Neural progenitor cell (in vitro differentiated cells): ENCODE results near the gene PRDM1. TPM values are rescaled to one million over a fixed set of nuclear protein-coding genes. Genes with fewer than 3 reads are reported as not detected.
A peak's percentile ranks its signal among the peaks of the same experiment; 100 is the strongest.

Experiments used
- DNase-seq: peaks from one replicate; pipeline ENCODE4 v3.0.0-alpha.2; 2016; ENCODE audit warnings: low spot score
- H2AFZ ChIP-seq: fragments of 200-600 bp; sonication (generic); replicated peaks from 2 replicates; pipeline ENCODE4 v1.6.1; 2016; ENCODE audit warnings: antibody characterized with exemption
- H3F3A ChIP-seq: fragments of 200-600 bp; sonication (generic); 2 replicates; pipeline ENCODE4 v1.6.1; 2016; ENCODE audit warnings: antibody characterized with exemption, low read depth
- H3K27ac ChIP-seq: fragments of 200-600 bp; sonication (generic); 2 replicates; pipeline ENCODE4 v1.5.1; 2016; ENCODE audit warnings: mild to moderate bottlenecking
- H3K27me3 ChIP-seq: fragments of 200-600 bp; sonication (generic); 2 replicates; pipeline ENCODE4 v1.6.1; 2016; ENCODE audit warnings: mild to moderate bottlenecking, moderate library complexity
- H3K36me3 ChIP-seq: fragments of 200-600 bp; sonication (generic); 2 replicates; pipeline ENCODE4 v1.5.1; 2016
- H3K4me1 ChIP-seq: fragments of 200-600 bp; sonication (generic); 2 replicates; pipeline ENCODE4 v1.6.1; 2016; ENCODE audit warnings: mixed run types
- H3K4me2 ChIP-seq: fragments of 200-600 bp; sonication (generic); 2 replicates; pipeline ENCODE4 v1.6.1; 2016
- H3K4me3 ChIP-seq: fragments of 200-600 bp; sonication (generic); 2 replicates; pipeline ENCODE4 v1.5.1; 2016
- H3K79me2 ChIP-seq: fragments of 200-600 bp; sonication (generic); 2 replicates; pipeline ENCODE4 v1.6.1; 2016; ENCODE audit warnings: low read depth
- H3K9ac ChIP-seq: fragments of 200-600 bp; sonication (generic); 2 replicates; pipeline ENCODE4 v1.6.1; 2016
- H3K9me3 ChIP-seq: fragments of 200-600 bp; sonication (generic); 2 replicates; pipeline ENCODE4 v1.5.1; 2016; ENCODE audit warnings: low read depth
- H4K20me1 ChIP-seq: fragments of 200-600 bp; sonication (generic); 2 replicates; pipeline ENCODE4 v1.6.1; 2016; ENCODE audit warnings: low read depth
- H3K27ac Mint-ChIP-seq: 3 replicates; pipeline ENCODE4 v1.8.0; 2021; ENCODE audit warnings: mixed read lengths
- H3K27me3 Mint-ChIP-seq: 2 replicates; pipeline ENCODE4 v1.8.0; 2022; ENCODE audit warnings: low read depth, mild to moderate bottlenecking, inconsistent platforms, moderate library complexity, mixed read lengths; ENCODE audit not compliant: insufficient read depth
- H3K36me3 Mint-ChIP-seq: 3 replicates; pipeline ENCODE4 v1.8.0; 2021; ENCODE audit warnings: mixed read lengths
- H3K4me1 Mint-ChIP-seq: 3 replicates; pipeline ENCODE4 v1.8.0; 2021; ENCODE audit warnings: mixed read lengths
- H3K4me3 Mint-ChIP-seq: 3 replicates; pipeline ENCODE4 v1.8.0; 2021; ENCODE audit warnings: mild to moderate bottlenecking, moderate library complexity, mixed read lengths
- H3K9me3 Mint-ChIP-seq: 3 replicates; pipeline ENCODE4 v1.8.0; 2020; ENCODE audit warnings: mixed read lengths
- CTCF ChIP-seq: fragments of 200-600 bp; sonication (generic); IDR thresholded peaks from 2 replicates; pipeline ENCODE4 v1.5.1; 2017; ENCODE audit warnings: antibody characterized with exemption, mild to moderate bottlenecking
- EZH2 ChIP-seq: fragments of 200-600 bp; sonication (generic); IDR thresholded peaks from 2 replicates; pipeline ENCODE4 v1.6.1; 2017; ENCODE audit warnings: antibody characterized with exemption, mild to moderate bottlenecking, moderate library complexity
- EZH2phosphoT487 ChIP-seq: fragments of 200-600 bp; sonication (generic); IDR thresholded peaks from 2 replicates; pipeline ENCODE4 v1.6.1; 2017; ENCODE audit warnings: antibody characterized with exemption
- total RNA-seq: library from RNA; depleted of rRNA; stranded (reverse); fragments of >200 nt; gene quantifications from 2 replicates; pipeline ENCODE4 v1.2.3, GENCODE V29; 2015; ENCODE audit warnings: low replicate concordance

PRDM1 gene
- total RNA-seq, 1 donor from 2014 or later: 0.37 TPM

DNA sequence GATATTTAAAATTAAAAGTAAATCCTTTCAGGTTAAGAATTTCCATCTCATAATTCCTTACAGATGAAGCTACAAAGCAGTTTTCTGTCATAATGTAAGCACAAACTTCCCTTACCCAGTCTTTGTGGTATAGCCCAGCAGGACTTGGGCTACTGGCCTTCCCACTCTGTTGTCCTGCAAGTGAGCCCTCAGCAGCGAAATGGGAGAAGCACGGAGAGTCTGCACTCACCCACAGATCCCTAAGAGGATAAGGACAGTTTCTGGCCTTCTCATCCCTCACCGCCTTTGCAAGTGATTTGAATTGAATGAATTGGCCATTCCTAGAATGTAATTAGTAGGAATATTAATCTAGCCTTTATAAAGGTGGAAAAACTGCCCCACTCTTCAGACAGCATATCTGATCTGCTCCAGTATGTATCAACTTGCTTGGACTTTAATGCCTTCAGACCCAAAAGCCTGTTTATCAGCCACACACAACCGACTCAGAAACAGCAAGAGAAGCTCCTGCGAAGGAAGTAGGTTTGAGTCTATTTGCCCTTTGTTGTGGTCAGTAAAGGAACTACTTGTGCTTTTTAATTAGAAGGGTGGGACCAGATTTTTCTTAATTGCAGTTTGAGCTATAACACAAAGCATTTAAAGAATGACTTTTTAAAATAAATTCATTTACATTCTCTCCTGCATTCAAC is 29.9 kb upstream of the PRDM1 start:
- H3K9me3 Mint-ChIP-seq: no peaks in the 10 kb centered on the region
- H2AFZ ChIP-seq: peak overlapping the region; percentile 40
- TF ChIP-seq EZH2: no peak
- no peak for TF ChIP-seq CTCF
- no peak for TF ChIP-seq EZH2phosphoT487

GRCh38 chr6:106056746-106057390 is 29.3 kb upstream of the PRDM1 start:
- Histone ChIP-seq H3K9me3 (no peaks in the 10 kb centered on the region), H2AFZ (peak overlapping the region; percentile 40), H3K27me3 (no peaks in the 10 kb centered on the region), H3K4me1 (peaks cover 41% of the 10 kb centered on the region), H3F3A (peaks cover 12% of the 10 kb centered on the region), H3K27ac (no peak overlapping the region), H4K20me1 (no peaks in the 10 kb centered on the region), H3K4me2 (no peak overlapping the region), H3K79me2 (no peaks in the 10 kb centered on the region), H3K4me3 (no peak overlapping the region), H3K9ac (no peak overlapping the region), H3K36me3 (no peaks in the 10 kb centered on the region)
- H3K27ac Mint-ChIP-seq: no peak overlapping the region
- no peak for DNase-seq
- TF ChIP-seq EZH2 (no peak), EZH2phosphoT487 (no peak), CTCF (no peak)
- peaks cover 20% of the 10 kb centered on the region for H3K4me1 Mint-ChIP-seq
- H3K9me3 Mint-ChIP-seq: no peaks in the 10 kb centered on the region
- no peaks in the 10 kb centered on the region for H3K36me3 Mint-ChIP-seq
- no peaks in the 10 kb centered on the region for H3K27me3 Mint-ChIP-seq
- no peak overlapping the region for H3K4me3 Mint-ChIP-seq

More for the DNA sequence above, 29.9 kb upstream of the PRDM1 start:
- H3K36me3 ChIP-seq: no peaks in the 10 kb centered on the region
- no peaks in the 10 kb centered on the region for H3K27me3 ChIP-seq
- no peak overlapping the region for H3K4me3 ChIP-seq
- DNase-seq: peak; percentile 36
- H3K79me2 ChIP-seq: no peaks in the 10 kb centered on the region
- Mint-ChIP-seq H3K27me3 (no peaks in the 10 kb centered on the region), H3K27ac (no peak overlapping the region), H3K36me3 (no peaks in the 10 kb centered on the region), H3K4me3 (no peak overlapping the region), H3K4me1 (peaks cover 26% of the 10 kb centered on the region)
- H3K4me2 ChIP-seq: no peak overlapping the region
- no peaks in the 10 kb centered on the region for H3K9me3 ChIP-seq
- H3K4me1 ChIP-seq: peaks cover 48% of the 10 kb centered on the region
- no peaks in the 10 kb centered on the region for H4K20me1 ChIP-seq
- H3K27ac ChIP-seq: no peak overlapping the region
- peaks cover 18% of the 10 kb centered on the region for H3F3A ChIP-seq
- H3K9ac ChIP-seq: no peak overlapping the region

DNA sequence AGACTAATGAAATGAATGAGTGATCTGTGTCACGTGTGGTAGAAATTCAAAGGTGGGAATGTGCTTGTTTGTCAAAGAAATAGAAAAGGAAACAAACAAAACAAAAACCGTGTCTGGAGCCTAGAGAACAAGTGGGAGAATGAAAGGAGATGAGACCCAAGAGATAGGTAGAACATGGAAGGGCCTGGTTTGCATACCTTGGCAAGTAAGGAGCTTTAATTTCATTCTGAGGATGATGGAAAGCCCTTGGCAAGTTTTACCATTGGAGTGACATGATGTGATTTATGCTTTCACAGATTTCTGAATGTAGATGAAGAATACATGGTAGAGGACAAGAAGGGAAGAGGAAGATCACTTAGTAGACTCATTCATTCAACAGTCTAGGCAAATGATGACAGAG is 26.8 kb upstream of the PRDM1 start:
- Mint-ChIP-seq H3K9me3 (no peaks in the 10 kb centered on the region), H3K27ac (no peak overlapping the region), H3K36me3 (no peaks in the 10 kb centered on the region), H3K4me1 (peaks cover 15% of the 10 kb centered on the region), H3K4me3 (no peak overlapping the region), H3K27me3 (peaks cover 2% of the 10 kb centered on the region)
- no peaks in the 10 kb centered on the region for H3K36me3 ChIP-seq
- DNase-seq: no peak
- H3K4me3 ChIP-seq: no peak overlapping the region
- H2AFZ ChIP-seq: no peak overlapping the region
- H3F3A ChIP-seq: peaks cover 6% of the 10 kb centered on the region
- H3K27me3 ChIP-seq: no peaks in the 10 kb centered on the region
- H3K4me2 ChIP-seq: no peak overlapping the region
- H4K20me1 ChIP-seq: no peaks in the 10 kb centered on the region
- no peaks in the 10 kb centered on the region for H3K9me3 ChIP-seq
- H3K4me1 ChIP-seq: peaks cover 42% of the 10 kb centered on the region
- no peak overlapping the region for H3K27ac ChIP-seq
- TF ChIP-seq CTCF (no peak), EZH2 (no peak), EZH2phosphoT487 (no peak)
- no peak overlapping the region for H3K9ac ChIP-seq
- H3K79me2 ChIP-seq: no peaks in the 10 kb centered on the region
